Natural killer cell (primary cell): ENCODE data around the gene AKR7A2. TPM values are rescaled to one million over a fixed set of nuclear protein-coding genes. Genes with fewer than 3 reads are reported as not detected.

ENCODE experiments used
- ATAC-seq, 3 donors: fragments of 150-1000 bp in 2 of 3; fragments of 200-7000 bp in 1 of 3; cut with Tn5 transposase; 1 replicate in 1 of 3; 2 replicates in 2 of 3; pipeline ENCODE4 v1.10.0; 2021; ENCODE audit warnings: mild to moderate bottlenecking in 2 of 3, moderate library complexity in 2 of 3
- DNase-seq, 2 donors: peaks; one replicate each; pipeline versions ENCODE4 v3.0.0 to v3.0.0-alpha.2; 2013 to 2021; ENCODE audit warnings: mixed read lengths in 1 of 2
- H3K27ac ChIP-seq: one replicate; pipeline ENCODE4 v1.5.1; 2013; ENCODE audit warnings: mild to moderate bottlenecking, low read length
- H3K27me3 ChIP-seq: one replicate; pipeline ENCODE4 v1.6.1; 2013; ENCODE audit warnings: low read length; ENCODE audit not compliant: control insufficient read depth, insufficient read depth
- H3K36me3 ChIP-seq: one replicate; pipeline ENCODE4 v1.6.1; 2013; ENCODE audit warnings: low read length; ENCODE audit not compliant: control insufficient read depth, insufficient read depth
- H3K4me1 ChIP-seq: one replicate; pipeline ENCODE4 v1.6.1; 2013; ENCODE audit warnings: low read length; ENCODE audit not compliant: control insufficient read depth, insufficient read depth
- H3K4me3 ChIP-seq: one replicate; pipeline ENCODE4 v1.5.1; 2013; ENCODE audit warnings: low read length
- H3K9me3 ChIP-seq: one replicate; pipeline ENCODE4 v1.6.1; 2013; ENCODE audit warnings: low read length; ENCODE audit not compliant: control insufficient read depth, insufficient read depth
- H3K27ac Mint-ChIP-seq, 2 donors: one replicate each; pipeline ENCODE4 v1.8.0; 2022; ENCODE audit warnings: mild to moderate bottlenecking in 2 of 2, mixed read lengths in 2 of 2, moderate library complexity in 1 of 2
- H3K27me3 Mint-ChIP-seq, 2 donors: one replicate each; pipeline ENCODE4 v1.8.0; 2022; ENCODE audit warnings: low read depth in 2 of 2, mixed read lengths in 2 of 2
- H3K36me3 Mint-ChIP-seq: one replicate; pipeline ENCODE4 v1.8.0; 2022; ENCODE audit warnings: mixed read lengths
- H3K4me1 Mint-ChIP-seq, 2 donors: one replicate each; pipeline ENCODE4 v1.8.0; 2022; ENCODE audit warnings: mixed read lengths in 2 of 2
- H3K4me3 Mint-ChIP-seq: one replicate; pipeline ENCODE4 v1.8.0; 2022; ENCODE audit warnings: mild to moderate bottlenecking, moderate library complexity, mixed read lengths
- H3K9me3 Mint-ChIP-seq, 2 donors: one replicate each; pipeline ENCODE4 v1.8.0; 2022; ENCODE audit warnings: mixed read lengths in 2 of 2
- CTCF ChIP-seq: fragments of 200-600 bp; IDR thresholded peaks from one replicate; pipeline ENCODE4 v1.8.0; 2022; ENCODE audit warnings: antibody characterized with exemption
- WGBS: methylation state at CpG from one replicate; pipeline ENCODE4 v1.1.7; 2013; ENCODE audit warnings: missing lambda C conversion rate; ENCODE audit not compliant: insufficient coverage; 5-methylcytosine and 5-hydroxymethylcytosine counted together
- intact Hi-C: fragments of 100-400 bp; cut with micrococcal nuclease; formaldehyde crosslinking; loops from one replicate; pipeline ENCODE4 v1.14.2; 2022
- total RNA-seq, 4 donors: library from RNA; stranded (reverse); fragments of 120-200 nt in 1 of 4; gene quantifications; one replicate each; pipeline versions ENCODE4 v1.2.3 to v1.2.4, GENCODE V29; 2013 to 2022

The AKR7A2 gene
- total RNA-seq, 3 donors from 2014 or later (not counting 1 experiment from before 2014, with no cell fraction given), result 25.5 to 31.9 (median 28.9) TPM

GRCh38 chr1:19312782-19313635 lies 1.1 kb upstream of the AKR7A2 start:
- no peaks in the 10 kb centered on the region for H3K9me3 Mint-ChIP-seq
- peaks cover 52% of the 10 kb centered on the region for H3K4me1 ChIP-seq
- no peaks in the 10 kb centered on the region for H3K9me3 ChIP-seq
- peaks cover 31 to 43% of the 10 kb centered on the region in 2 donors for H3K4me1 Mint-ChIP-seq
- H3K27ac Mint-ChIP-seq, result peak overlapping the region; percentile 73 to 78
- peak overlapping the region; percentile 82 for H3K4me3 Mint-ChIP-seq
- H3K36me3 ChIP-seq, result peaks cover 1% of the 10 kb centered on the region
- H3K27me3 ChIP-seq, result no peaks in the 10 kb centered on the region
- H3K27ac ChIP-seq, result peak overlapping the region; percentile 45
- TF ChIP-seq CTCF, result no peak
- H3K27me3 Mint-ChIP-seq, result no peaks in the 10 kb centered on the region
- DNase-seq (peak in 1 of 2 donors; percentile 46), ATAC-seq (peak in 1 of 3 donors; percentile 11)
- H3K36me3 Mint-ChIP-seq, result no peaks in the 10 kb centered on the region
- peak overlapping the region; percentile 62 for H3K4me3 ChIP-seq
- 50% methylated on average over 20 of the region's 20 CpGs for WGBS
- intact Hi-C loops, result loop anchor here (2.0 to 10.0 kb wide), 2 partner anchors 62 to 172 kb away; partner anchors contain the start of genes CAPZB, EMC1 and MRTO4

GRCh38 chr1:19311503-19311930 lies 427 bp downstream of the AKR7A2 start:
- H3K9me3 ChIP-seq, result no peaks in the 10 kb centered on the region
- peaks cover 12% of the 10 kb centered on the region for H3K36me3 ChIP-seq
- peak; percentile 5 to 15 (median 10) for ATAC-seq
- no peaks in the 10 kb centered on the region for H3K27me3 ChIP-seq
- H3K4me1 ChIP-seq, result peaks cover 50% of the 10 kb centered on the region
- H3K27ac Mint-ChIP-seq, result peak overlapping the region; percentile 0 to 78
- peaks cover 31 to 43% of the 10 kb centered on the region in 2 donors for H3K4me1 Mint-ChIP-seq
- peaks cover 7% of the 10 kb centered on the region for H3K36me3 Mint-ChIP-seq
- intact Hi-C loops, result loop anchor here (10.0 kb wide), 1 partner anchor 173 kb away; the partner anchor contains the start of gene CAPZB
- TF ChIP-seq CTCF, result no peak
- no peaks in the 10 kb centered on the region for H3K27me3 Mint-ChIP-seq
- no peaks in the 10 kb centered on the region for H3K9me3 Mint-ChIP-seq
- peak; percentile 29 to 38 for DNase-seq
- WGBS, result 0% methylated on average over 29 of the region's 29 CpGs
- peak overlapping the region; percentile 87 for H3K4me3 Mint-ChIP-seq
- H3K4me3 ChIP-seq, result peak overlapping the region; percentile 75
- peak overlapping the region; percentile 1 for H3K27ac ChIP-seq

- Histone ChIP-seq H3K27me3 (no peaks in the 10 kb centered on the region), H3K36me3 (peaks cover 12% of the 10 kb centered on the region), H3K4me3 (peak overlapping the region; percentile 75), H3K9me3 (no peaks in the 10 kb centered on the region), H3K27ac (no peak overlapping the region), H3K4me1 (peaks cover 46% of the 10 kb centered on the region)
- DNase-seq (no peak), ATAC-seq (no peak)
- Mint-ChIP-seq H3K4me3 (peak overlapping the region; percentile 87), H3K27me3 (no peaks in the 10 kb centered on the region), H3K36me3 (peaks cover 7% of the 10 kb centered on the region), H3K4me1 (peaks cover 31 to 39% of the 10 kb centered on the region in 2 donors), H3K27ac (peak overlapping the region; percentile 0 to 78), H3K9me3 (no peaks in the 10 kb centered on the region)
- TF ChIP-seq CTCF, result no peak
- intact Hi-C loops, result loop anchor here (10.0 kb wide), 1 partner anchor 174 kb away; the partner anchor contains the start of gene CAPZB
- WGBS, result 54% methylated on average over 12 of the region's 13 CpGs
Observed at GRCh38 chr1:19310720-19311502, 1.0 kb downstream of the AKR7A2 start.
